HepG2 (cell line): Measurements from ENCODE around the gene SMIM20. TPM values are rescaled to one million over a fixed set of nuclear protein-coding genes. Genes with fewer than 3 reads are reported as not detected.

Experiments
- ATAC-seq: fragments of 200-7000 bp; cut with Tn5 transposase; 3 replicates; pipeline ENCODE4 v1.9.1; 2020; ENCODE audit warnings: mild to moderate bottlenecking, moderate library complexity
- BruUV-seq: library from RNA; stranded (reverse); fragments of 400-500 nt; replicated peaks from 2 replicates; lab custom pipeline; 2021; lab: Mats Ljungman, UMichigan
- CTCF ChIA-PET: fragments of 300-600 bp; formaldehyde crosslinking; extraction: SDS; loops from one replicate; lab custom pipeline; 2021; ENCODE audit warnings: low total read pairs, inconsistent platforms, low intra/inter-chr PET ratio; lab: Yijun Ruan, JAX
- POLR2A ChIA-PET: fragments of 350-600 bp; sonication (Branson Sonifier 250); formaldehyde crosslinking; loops from one replicate; lab custom pipeline; 2020; ENCODE audit warnings: antibody characterized with exemption, inconsistent platforms; lab: Yijun Ruan, JAX
- DNase-seq: peaks from one replicate; pipeline ENCODE4 v3.0.0-alpha.2; 2015; ENCODE audit warnings: low spot score
- FAIRE-seq: peaks from 3 replicates; lab custom pipeline; 2011; peaks lifted over from hg19 to GRCh38; lab: Jason Lieb, UNC
- H2AFZ ChIP-seq: one replicate; pipeline ENCODE4 v1.6.1; 2011; ENCODE audit warnings: low read length, inconsistent platforms
- H3K27ac ChIP-seq: fragments of 300-600 bp; 3 replicates; pipeline ENCODE4 v1.8.0; 2011; ENCODE audit warnings: mixed run types, mild to moderate bottlenecking, mixed read lengths, low read length, inconsistent platforms; ENCODE audit not compliant: insufficient read depth; ENCODE audit errors: extremely low read length
- H3K27me3 ChIP-seq, 2 experiments: fragments of 200-600 bp in 1 of 2; 2 replicates in 1 of 2; 3 replicates in 1 of 2; pipeline versions ENCODE4 v1.6.0 to v1.8.0; 2011; ENCODE audit warnings: low read length in 2 of 2, mild to moderate bottlenecking in 2 of 2, moderate library complexity in 2 of 2, inconsistent platforms in 1 of 2; ENCODE audit not compliant: insufficient read depth in 2 of 2, control insufficient read depth in 1 of 2
- H3K36me3 ChIP-seq, 2 experiments: fragments of 200-600 bp in 1 of 2; replicated peaks in 1 of 2; 2 replicates in 1 of 2; 3 replicates in 1 of 2; pipeline versions ENCODE4 v1.5.1 to v1.8.0; 2011; ENCODE audit warnings: low read length in 2 of 2, inconsistent platforms in 1 of 2; ENCODE audit not compliant: insufficient read depth in 2 of 2, control insufficient read depth in 1 of 2
- H3K4me1 ChIP-seq: 2 replicates; pipeline ENCODE4 v1.5.1; 2012; ENCODE audit warnings: low read length, inconsistent platforms; ENCODE audit not compliant: insufficient read depth
- H3K4me2 ChIP-seq: 2 replicates; pipeline ENCODE4 v1.6.0; 2011; ENCODE audit warnings: low read depth, low read length, inconsistent platforms
- H3K4me3 ChIP-seq, 3 experiments: fragments of 200-600 bp in 1 of 3; sonication (generic), shearing (Covaris generic) in 1 of 3; replicated peaks in 1 of 3; 2 replicates each; pipeline ENCODE4 v1.5.1; 2011 to 2016; ENCODE audit warnings: low read length in 3 of 3, inconsistent platforms in 2 of 3, low read depth in 2 of 3, mild to moderate bottlenecking in 2 of 3, control low read depth in 1 of 3, mixed read lengths in 1 of 3; ENCODE audit not compliant: insufficient read depth in 1 of 3
- H3K79me2 ChIP-seq: one replicate; pipeline ENCODE4 v1.6.1; 2011; ENCODE audit warnings: low read length, inconsistent platforms; ENCODE audit not compliant: insufficient read depth
- H3K9ac ChIP-seq: 2 replicates; pipeline ENCODE4 v1.6.0; 2011; ENCODE audit warnings: mild to moderate bottlenecking, low read depth, low read length, inconsistent platforms; ENCODE audit not compliant: insufficient read depth
- H3K9me3 ChIP-seq: 2 replicates; pipeline ENCODE4 v1.5.1; 2012; ENCODE audit warnings: mild to moderate bottlenecking, low read length
- H4K20me1 ChIP-seq: 2 replicates; pipeline ENCODE4 v1.6.0; 2011; ENCODE audit warnings: inconsistent platforms, mild to moderate bottlenecking, low read length, moderate library complexity; ENCODE audit not compliant: insufficient read depth
- LCORL ChIP-seq, 2 experiments: fragments of 450-650 bp in 1 of 2; sonication (generic) in 1 of 2; formaldehyde crosslinking in 1 of 2; IDR thresholded peaks; 2 replicates each; pipeline versions ENCODE4 v1.5.0 to v1.6.1; 2017 to 2020; ENCODE audit warnings: antibody characterized with exemption in 1 of 2, missing genetic modification reagents in 1 of 2
- NR1H2 ChIP-seq: sonication (generic); formaldehyde crosslinking; IDR thresholded peaks from 2 replicates; pipeline ENCODE4 v1.8.1; 2022; ENCODE audit warnings: low read depth, missing genetic modification reagents, borderline replicate concordance
- PRMT3 ChIP-seq: sonication (generic); formaldehyde crosslinking; IDR thresholded peaks from 2 replicates; pipeline ENCODE4 v1.8.1; 2022; ENCODE audit warnings: low read depth, mild to moderate bottlenecking, moderate library complexity, missing genetic modification reagents, borderline replicate concordance
- TIGD3 ChIP-seq: sonication (generic); formaldehyde crosslinking; IDR thresholded peaks from 2 replicates; pipeline ENCODE4 v1.5.1; 2020; ENCODE audit warnings: mild to moderate bottlenecking, missing genetic modification reagents, borderline replicate concordance
- USF2 ChIP-seq, 2 experiments: sonication (generic) in 1 of 2; formaldehyde crosslinking in 1 of 2; IDR thresholded peaks; 2 replicates each; pipeline versions ENCODE4 v1.5.1 to v1.6.1; 2011 to 2020; ENCODE audit warnings: borderline replicate concordance in 1 of 2, low read depth in 1 of 2, low read length in 1 of 2, mild to moderate bottlenecking in 1 of 2, missing genetic modification reagents in 1 of 2, moderate library complexity in 1 of 2
- ZNF264 ChIP-seq: sonication (generic); formaldehyde crosslinking; IDR thresholded peaks from 2 replicates; pipeline ENCODE4 v1.4.0; 2020; ENCODE audit warnings: missing genetic modification reagents
- ZNF619 ChIP-seq: sonication (generic); formaldehyde crosslinking; IDR thresholded peaks from 2 replicates; pipeline ENCODE4 v1.4.0; 2020; ENCODE audit warnings: mild to moderate bottlenecking, missing genetic modification reagents
- ZNF670 ChIP-seq: sonication (generic); formaldehyde crosslinking; IDR thresholded peaks from 2 replicates; pipeline ENCODE4 v1.8.0; 2022; ENCODE audit warnings: mild to moderate bottlenecking, missing genetic modification reagents, borderline replicate concordance
- ZNF770 ChIP-seq: sonication (generic); formaldehyde crosslinking; IDR thresholded peaks from 2 replicates; pipeline ENCODE4 v1.5.0; 2020; ENCODE audit warnings: mild to moderate bottlenecking, missing genetic modification reagents
- ZSCAN5A ChIP-seq: sonication (generic); formaldehyde crosslinking; IDR thresholded peaks from 2 replicates; pipeline ENCODE4 v1.8.0; 2022; ENCODE audit warnings: mild to moderate bottlenecking, missing genetic modification reagents, borderline replicate concordance
- ZXDC ChIP-seq: sonication (generic); formaldehyde crosslinking; IDR thresholded peaks from 2 replicates; pipeline ENCODE4 v1.5.0; 2020; ENCODE audit warnings: mild to moderate bottlenecking, missing genetic modification reagents
- WGBS: methylation state at CpG from one replicate; pipeline ENCODE4 v1.1.6; 2017; ENCODE audit warnings: low lambda C conversion rate; 5-methylcytosine and 5-hydroxymethylcytosine counted together
- in situ Hi-C: cut with HindIII; loops from 2 replicates; pipeline ENCODE4 v1.10.0; 2017; ENCODE audit warnings: low pct_unique_long_range_greater_than_20kb; ENCODE audit not compliant: extremely low pct_ligation_motif_present
- intact Hi-C: fragments of 100-400 bp; cut with micrococcal nuclease; formaldehyde crosslinking; loops from one replicate; pipeline ENCODE4 v1.10.0; 2022; ENCODE audit not compliant: unreplicated experiment
- polyA plus RNA-seq, 8 experiments: library from polyadenylated mRNA; depleted of rRNA in 3 of 8; stranded (reverse) in 7 of 8; unstranded in 1 of 8; fragments of >200 nt; fragmentation: Illumina TruSeq in 4 of 8; extraction: Trizol in 4 of 8; gene quantifications; 2 replicates each; pipeline versions ENCODE4 v1.2.1 to v1.2.3, GENCODE V29; 2011 to 2016; ENCODE audit warnings: low read depth in 4 of 8, missing spikeins in 1 of 8, mixed read lengths in 1 of 8; ENCODE audit not compliant: insufficient read depth in 1 of 8
- total RNA-seq, 5 experiments: library from RNA; depleted of rRNA; stranded (reverse); fragments of >200 nt; fragmentation: Illumina TruSeq; extraction: Trizol; gene quantifications; 2 replicates each; pipeline ENCODE4 v1.2.3, GENCODE V29; 2016; ENCODE audit warnings: low read depth in 1 of 5

SMIM20 gene
- total and polyA plus RNA-seq, 2 of the 13 experiments (the other 11 are each of a cell fraction or from before 2014, with no cell fraction given) = 26.3 to 30.2 TPM

- TF ChIP-seq ZNF264 (CRISPR knock-in tag) = no peak
- TF ChIP-seq ZNF619 = no peak
- TF ChIP-seq LCORL (IDR thresholded peaks at IDR 0.05) = no peak
- TF ChIP-seq LCORL (CRISPR knock-in tag; IDR thresholded peaks at IDR 0.05) = no peak
Observed at GRCh38 chr4:25962393-25962792, 48.4 kb downstream of the SMIM20 start (continued).

- no peak for FAIRE-seq
- POLR2A ChIA-PET = no interaction called here
- TF ChIP-seq ZNF770 (CRISPR knock-in tag) (no peak), ZXDC (CRISPR knock-in tag) (no peak), PRMT3 (no peak), ZNF670 (CRISPR knock-in tag) (no peak), ZSCAN5A (CRISPR knock-in tag) (no peak), USF2 (IDR thresholded peaks at IDR 0.05; ENCODE audit: low read depth, low read length) (no peak), USF2 (CRISPR knock-in tag; IDR thresholded peaks at IDR 0.05; ENCODE audit: borderline replicate concordance) (no peak), TIGD3 (CRISPR knock-in tag) (no peak), NR1H2 (no peak)
Observed at GRCh38 chr4:25965629-25966028, 51.6 kb downstream of the SMIM20 start.

More at GRCh38 chr4:25965629-25966028, 51.6 kb downstream of the SMIM20 start:
- CTCF ChIA-PET = no interaction called here
- Histone ChIP-seq H3K4me2 (no peak overlapping the region), H3K27ac (no peak overlapping the region), H4K20me1 (no peaks in the 10 kb centered on the region), H2AFZ (no peak overlapping the region), H3K36me3 (no peaks in the 10 kb centered on the region), H3K79me2 (no peaks in the 10 kb centered on the region), H3K27me3 (no peaks in the 10 kb centered on the region; a peak in 1 of 5 replicates), H3K9ac (no peak overlapping the region), H3K4me3 (no peak overlapping the region), H3K4me1 (peaks cover 10% of the 10 kb centered on the region), H3K9me3 (no peaks in the 10 kb centered on the region)
- BruUV-seq = no TSS peak
- no peak for DNase-seq
- intact Hi-C loops (no loop called here), in situ Hi-C loops (no loop called here)
- WGBS = 34% methylated on average over 4 of the region's 4 CpGs
- no peak for ATAC-seq
